NCI-H748 treated with DMSO at 0.1 percent for 48 hours (cell line): ENCODE results near the gene PCDH1.
"Not testable (repeated sequence)": the region's sequence is repeated elsewhere in the genome, so short reads cannot be mapped to it uniquely, and the experiment has no call there.

Experiments
- DNase-seq: peaks from one replicate; lab custom pipeline; 2025; lab: John Stamatoyannopoulos, UW

Gene PCDH1

GRCh38 chr5:141878186-141878710 lies at the start of gene PCDH1:
Gene PCDH1 (minus strand): TSS chr5:141878410. CDS start chr5:141878262, 148 bp downstream.
- DNase-seq: no peak

DNA sequence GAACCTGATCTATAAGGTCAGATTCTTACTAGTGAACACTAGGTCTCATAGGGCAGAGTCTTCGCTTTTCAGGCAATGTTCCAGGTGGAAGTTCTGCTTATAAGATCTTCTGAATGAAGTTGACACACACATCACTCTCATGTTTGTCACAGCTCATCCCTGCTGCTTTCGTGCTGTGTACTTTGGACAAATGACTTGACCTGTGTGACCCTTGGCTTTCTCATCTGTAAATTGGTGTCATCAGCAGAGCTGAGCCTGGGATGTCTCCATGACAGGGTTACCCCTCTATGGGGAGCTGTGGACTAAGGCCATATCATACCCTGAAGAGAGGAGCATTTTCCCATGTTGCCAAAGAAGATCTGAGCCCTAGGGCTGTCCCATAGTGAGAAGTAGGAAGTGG lies 48.2 kb upstream of the PCDH1 start:
- DNase-seq: no peak

GRCh38 chr5:141923448-141924313 lies 45.5 kb upstream of the PCDH1 start, which contains the start of gene DELE1:
Gene DELE1 (plus strand): TSS chr5:141923871. CDS start chr5:141923942, 71 bp downstream.
- DNase-seq: no peak

DNA sequence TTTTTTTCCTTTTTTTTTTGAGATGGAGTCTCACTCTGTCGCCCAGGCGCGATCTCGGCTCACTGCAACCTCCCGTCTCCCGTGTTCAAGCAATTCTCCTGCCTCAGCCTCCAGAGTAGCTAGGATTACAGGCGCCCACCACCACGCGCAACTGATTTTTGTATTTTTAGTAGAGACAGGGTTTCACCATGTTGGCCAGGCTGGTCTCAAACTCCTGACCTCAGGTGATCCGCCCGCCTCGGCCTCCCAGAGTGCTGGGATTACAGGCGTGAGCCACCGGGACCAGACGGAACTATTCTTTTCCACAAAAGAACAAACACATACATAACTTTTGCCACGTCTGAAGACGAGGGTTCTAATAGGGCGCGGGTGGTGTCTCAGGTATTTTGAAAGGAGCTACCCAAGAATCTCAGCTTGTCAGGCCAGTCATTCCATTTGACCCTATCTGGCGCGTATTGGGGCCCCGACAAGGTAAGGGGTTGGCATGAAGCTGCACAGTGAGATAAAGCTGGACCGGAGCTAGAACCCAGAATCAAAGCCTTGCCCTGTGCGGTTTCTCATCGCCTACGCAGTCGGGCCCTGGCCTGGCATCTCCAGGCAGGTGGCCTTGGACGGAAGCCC lies 44.7 kb upstream of the PCDH1 start:
- not testable (repeated sequence) for DNase-seq

- DNase-seq: no peak
These were observed 42.6 kb upstream of the PCDH1 start for GRCh38 chr5:141920771-141921170.

DNA sequence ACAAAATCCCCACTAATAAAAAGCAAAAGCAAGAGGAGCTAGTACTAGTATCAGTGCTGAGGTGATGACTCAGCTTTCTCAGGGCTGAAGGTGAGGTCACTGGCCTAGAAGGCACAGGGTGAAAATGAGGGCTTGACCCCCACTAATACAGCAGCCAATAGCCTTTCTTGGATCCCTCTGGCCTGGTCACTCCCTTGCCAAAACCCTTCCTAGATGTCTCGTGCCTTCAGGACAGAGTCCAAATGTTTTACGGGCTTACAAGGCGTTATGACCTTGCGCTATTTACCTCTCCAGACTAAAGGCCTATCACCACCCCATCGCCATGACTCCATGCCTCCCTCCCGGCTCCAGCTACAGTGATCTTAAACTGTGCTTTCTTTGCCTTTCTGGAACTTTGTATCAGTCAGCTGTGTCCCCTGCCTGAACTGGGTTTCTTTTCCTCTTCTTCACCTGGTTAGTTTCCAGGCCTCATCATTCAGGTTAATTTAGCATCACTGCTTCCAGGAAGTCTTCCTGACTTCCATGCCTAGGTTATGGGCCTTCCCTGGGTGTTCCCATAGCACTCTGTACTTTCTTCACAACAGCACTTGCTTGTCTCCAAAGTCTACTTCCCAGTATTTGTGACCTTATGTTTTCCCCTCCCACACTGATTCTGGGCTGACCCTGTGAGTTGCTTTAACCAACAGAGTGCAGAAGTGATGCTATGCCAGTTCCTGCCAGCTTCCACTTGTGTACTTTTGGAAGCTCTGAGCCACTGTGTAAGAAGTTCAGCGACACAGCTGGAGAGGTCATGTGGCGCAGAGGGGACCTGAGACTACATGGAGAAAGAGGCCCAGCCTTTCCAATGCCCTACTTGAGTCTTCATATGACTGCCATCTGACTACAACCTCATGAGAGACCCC lies 41.3 kb upstream of the PCDH1 start:
- no peak for DNase-seq

DNA sequence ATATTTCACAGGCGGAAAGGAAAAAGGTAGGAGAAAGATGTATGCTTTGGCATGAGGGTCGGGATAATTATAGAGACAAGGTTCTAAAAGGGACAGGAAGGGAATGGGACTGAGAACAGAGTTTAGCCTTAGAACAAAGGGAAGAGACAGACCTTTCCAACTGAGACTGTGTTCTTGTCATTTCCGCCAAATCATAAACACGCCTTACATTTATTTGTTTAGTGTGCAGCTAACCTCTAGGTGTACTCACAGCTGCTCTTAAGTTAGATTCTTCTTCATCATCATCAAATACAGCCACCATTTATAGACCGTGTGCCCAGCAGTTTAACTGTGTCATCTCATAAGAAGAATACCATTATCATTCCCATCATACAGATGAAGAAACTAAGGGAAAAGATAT lies 39.5 kb upstream of the PCDH1 start:
- no peak for DNase-seq

GRCh38 chr5:141916522-141916921 lies 38.3 kb upstream of the PCDH1 start:
- no peak for DNase-seq

DNA sequence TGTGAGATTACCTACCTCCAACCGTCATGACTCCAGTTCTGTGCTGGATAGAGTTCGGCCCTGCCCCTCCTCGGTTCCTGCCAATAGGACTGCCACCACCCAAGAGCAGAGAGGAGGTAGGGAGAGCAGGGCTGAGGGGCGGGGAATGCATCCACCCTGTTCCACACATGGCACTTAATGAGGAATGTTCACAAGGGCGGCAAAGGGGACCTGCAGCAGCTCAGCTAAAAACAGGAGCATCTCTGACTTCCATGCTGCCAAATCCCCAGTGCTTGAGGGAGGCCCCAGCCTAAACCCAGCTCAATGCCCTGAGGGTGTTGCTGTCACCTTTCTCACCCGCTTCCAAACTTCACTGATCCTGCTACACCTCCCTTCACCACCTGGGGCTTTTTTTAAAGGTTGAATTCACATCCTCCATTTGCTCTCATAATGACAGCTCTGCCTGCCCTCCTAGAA lies 37.7 kb upstream of the PCDH1 start:
- no peak for DNase-seq

DNA sequence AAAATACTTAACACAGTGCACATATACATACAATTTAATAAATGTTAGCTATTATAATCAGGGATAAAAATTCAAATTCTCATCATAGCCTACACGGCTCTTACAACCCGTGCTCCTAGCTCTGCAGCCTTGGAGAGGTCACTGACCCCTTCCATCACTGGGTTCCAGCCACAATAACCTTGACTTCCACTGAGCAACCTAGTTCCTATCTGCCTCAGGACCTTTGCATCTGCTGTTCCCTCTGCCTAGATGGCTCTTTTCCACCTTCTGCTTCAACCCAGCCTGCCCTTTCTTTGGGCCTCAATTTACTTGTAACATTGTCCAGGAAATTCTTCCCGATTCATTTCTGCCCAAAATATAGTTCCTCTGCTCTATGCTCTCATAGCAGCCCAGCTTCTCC lies 36.6 kb upstream of the PCDH1 start:
- no peak for DNase-seq

DNA sequence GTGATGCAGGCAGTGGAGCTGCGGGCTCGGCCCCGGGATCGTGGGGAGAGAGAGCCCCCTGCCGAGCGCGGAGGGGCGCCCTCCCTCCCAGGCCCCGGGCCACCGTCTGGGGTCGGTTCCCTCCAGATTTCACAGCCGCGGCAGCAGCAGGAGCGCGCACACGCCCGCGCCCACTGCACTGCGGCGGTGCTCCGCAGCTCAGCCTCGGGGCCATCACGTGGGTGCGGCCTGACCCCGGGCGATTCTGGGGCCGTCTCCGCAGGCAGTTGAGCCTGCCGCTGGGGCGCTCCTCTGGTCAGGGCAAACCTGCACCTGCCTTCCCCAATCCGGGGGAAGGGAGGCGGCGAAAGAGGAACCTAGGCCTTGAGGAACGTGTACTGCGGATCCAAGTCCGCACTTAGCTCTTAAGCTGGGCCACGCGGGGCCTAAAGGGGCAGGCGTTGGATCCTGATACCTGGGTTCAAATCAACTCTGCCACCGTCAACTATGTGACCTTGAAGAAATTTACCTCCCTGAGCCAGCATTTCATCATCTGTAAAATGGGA lies 36.1 kb upstream of the PCDH1 start:
- no peak for DNase-seq

- DNase-seq: no peak
These were observed 35.5 kb upstream of the PCDH1 start for GRCh38 chr5:141913560-141914198.

DNA sequence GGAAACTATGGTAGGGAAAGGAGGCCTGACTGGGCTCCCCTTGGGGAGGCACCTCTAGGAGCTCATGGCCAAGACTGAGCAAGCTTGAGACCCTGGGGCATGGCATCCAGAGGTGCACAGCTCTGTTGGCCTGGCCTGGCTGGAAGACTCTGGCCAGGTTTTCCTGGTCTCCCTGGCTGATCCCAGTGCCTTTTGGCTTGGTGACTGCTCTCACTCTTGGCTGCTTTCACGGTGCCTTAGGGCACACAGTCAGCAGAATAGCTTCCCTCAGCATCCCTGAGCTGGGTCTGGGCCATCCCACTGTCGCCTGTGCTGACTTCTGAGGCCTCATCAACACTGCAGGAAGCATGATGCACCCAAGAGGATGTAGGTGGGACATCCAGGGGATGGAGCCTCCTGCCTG lies 32.1 kb upstream of the PCDH1 start:
- DNase-seq: no peak

DNA sequence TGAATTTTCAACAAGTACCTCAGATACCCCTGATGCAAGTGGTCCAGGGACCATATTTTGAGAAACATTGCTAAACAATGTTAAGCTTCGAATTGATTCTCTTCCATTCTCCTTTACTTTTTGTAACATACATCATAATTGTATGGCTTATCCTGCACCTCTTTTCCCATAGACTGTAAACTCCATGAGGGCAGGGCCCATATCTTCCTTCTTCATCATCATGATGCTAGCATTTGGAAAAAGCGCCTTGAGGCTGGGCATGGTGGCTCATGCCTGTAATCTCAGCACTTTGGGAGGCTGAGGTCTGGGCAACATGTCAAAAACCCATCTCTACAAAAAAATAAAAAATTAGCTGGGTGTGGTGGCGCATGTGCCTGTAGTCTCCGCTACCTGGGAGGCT lies 31.0 kb upstream of the PCDH1 start:
- no peak for DNase-seq

DNA sequence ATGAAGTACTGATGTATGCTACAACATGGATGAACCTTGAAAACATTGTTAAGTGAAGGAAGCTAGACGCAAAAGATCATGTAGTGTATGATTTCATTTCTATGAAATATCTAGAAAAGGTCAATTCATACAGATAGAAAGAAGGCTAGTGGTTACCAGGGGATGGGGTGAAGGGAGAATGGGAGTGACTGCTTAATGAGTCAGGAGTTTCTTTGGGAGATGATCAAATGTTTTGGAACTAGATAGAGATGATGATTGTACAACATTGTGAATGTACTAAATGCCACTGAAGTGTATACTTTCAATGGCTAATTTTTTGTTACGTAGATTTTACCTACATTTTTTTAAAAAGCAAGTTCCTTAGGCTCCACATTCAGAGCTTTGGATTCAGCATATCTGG lies 30.6 kb upstream of the PCDH1 start:
- DNase-seq: no peak

DNA sequence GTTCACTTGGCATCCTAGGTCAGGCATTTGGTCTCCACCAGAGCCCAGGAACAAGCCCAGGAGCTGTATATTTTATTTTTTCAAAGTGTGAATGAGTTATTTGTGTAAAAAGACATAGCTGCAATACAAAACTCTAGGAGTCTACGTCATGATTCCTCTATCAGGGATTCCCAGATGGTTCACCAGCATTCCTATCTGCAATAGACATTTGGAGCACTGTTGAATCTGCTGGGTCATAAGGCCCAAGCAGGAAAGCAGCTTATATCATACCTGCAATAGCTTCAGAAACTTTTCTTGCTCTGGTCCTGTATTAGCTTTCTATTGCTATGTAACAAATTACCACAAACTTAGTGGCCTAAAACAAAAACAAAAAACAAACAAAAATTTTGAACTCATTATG lies 28.8 kb upstream of the PCDH1 start:
- no peak for DNase-seq

GRCh38 chr5:141906517-141906916 lies 28.3 kb upstream of the PCDH1 start:
- no peak for DNase-seq

DNA sequence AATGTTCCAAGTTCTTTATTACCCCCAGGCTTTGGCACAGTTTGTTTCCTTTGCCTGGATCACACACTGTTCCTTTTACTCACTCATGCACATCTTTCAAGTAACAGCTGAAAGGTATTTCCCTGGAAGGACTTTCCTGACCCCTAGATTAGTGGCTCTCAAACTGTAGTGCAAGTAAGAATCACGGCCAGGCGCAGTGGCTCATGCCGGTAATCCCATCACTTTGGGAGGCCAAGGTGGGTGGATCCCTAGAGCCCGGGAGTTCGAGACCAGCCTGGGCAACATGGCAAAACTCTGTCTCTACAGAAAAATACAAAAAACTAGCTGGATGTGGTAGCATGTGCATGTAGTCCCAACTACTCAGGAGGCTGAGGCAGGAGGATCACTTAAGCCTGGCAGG lies 26.3 kb upstream of the PCDH1 start:
- DNase-seq: no peak

DNA sequence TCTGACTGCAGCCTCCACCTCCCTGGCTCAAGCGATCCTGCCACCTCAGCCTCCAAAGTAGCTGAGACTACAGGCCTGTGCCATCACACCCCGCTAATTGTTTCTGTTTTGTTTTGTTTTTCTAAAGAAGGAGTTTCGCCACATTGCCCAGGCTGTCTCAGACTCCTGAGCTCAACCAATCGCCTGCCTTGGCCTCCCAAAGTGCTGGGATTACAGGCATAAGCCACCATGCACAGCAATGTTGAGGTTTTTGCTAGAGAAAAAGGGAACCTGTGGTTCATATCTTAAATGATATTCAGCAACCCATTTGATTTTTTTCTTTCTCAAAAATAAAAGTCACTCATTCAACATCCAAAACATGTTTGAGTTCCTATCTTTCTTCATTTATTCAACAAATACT lies 25.1 kb upstream of the PCDH1 start:
- no peak for DNase-seq

DNA sequence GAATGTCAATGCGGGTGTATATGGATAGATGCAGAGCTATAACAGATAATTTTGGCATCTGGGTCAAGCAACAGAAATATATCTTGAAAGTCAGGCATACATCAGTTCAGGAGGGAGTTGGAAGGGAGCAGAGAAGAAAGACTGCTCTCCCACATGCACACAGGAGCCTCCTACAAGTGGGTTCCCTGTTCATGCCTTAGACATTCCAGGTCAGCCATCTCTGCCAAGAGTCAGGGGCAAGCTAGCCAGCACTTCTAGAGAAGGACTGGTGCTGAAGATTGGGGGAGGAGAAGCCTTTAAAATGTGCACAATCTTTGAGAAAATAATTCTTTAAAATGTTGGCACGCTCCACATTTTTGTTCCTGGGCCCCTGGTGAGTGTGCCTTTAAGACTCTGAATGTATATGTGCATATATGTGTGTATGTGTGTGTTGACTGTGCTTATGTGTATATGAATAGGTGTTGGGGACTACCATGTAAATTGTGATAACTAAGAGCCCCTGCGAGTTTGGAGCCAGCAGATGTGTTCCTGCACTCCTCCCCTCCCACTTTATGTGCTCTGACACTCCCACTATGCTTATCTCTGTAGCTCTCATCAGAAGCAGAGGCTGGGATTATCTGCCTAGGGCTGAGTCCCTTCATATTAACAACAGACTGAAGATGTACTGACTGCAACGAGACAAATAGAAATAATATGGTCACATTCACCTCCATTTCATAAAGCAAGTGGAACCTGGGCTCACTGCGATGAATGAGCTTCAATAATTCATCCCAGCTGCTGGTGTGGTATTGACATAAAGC lies 24.0 kb upstream of the PCDH1 start:
- no peak for DNase-seq
